CD4-positive, alpha-beta T cell treated with Interleukin-2 at 100 ng/mL for 4 hours (primary cell): Measurements from ENCODE around the gene COL5A1.

Experiments used
- DNase-seq: peaks from one replicate; pipeline ENCODE4 v3.0.0-alpha.2; 2020; ENCODE audit warnings: low spot score

COL5A1 gene

DNA sequence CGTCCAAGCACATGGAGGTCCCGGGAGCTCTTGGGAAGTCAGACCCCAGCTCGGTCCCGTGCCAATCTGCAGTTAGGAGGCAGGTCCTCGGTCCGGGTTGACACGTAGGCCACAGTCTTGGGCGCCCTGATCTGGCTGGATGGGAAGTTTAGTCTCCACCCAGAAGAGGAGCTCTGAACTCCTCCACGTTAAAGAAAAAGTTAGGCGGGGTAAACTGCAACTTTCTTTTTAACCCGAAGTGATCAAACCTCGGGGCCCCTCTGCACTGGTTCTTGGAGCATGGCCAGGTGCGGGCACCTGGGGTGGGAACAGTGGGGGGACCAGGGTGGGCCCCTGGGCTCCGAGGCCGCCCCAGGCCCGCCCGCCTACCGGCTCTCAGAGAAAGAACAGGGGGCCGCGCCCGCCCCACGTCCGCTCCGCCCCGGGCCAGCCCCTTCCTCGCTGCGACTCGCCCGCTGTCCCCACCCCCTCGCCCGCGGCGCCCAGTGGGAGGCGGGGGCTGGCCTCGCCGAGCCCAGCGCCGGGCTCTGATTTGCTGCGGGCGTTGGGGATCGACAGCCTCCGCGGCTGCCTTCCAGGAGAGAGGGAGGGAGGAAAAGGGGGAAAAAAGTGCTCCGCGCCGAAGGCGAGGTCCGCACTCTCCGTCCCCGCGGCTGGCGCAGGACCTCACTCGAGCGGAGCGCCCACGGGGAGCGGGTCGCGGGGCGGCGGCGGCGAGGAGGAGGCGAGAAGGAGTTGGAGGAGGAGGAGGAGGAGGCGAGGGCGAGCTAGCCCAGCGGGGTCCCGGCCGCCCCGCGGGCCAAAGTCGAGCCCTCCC lies at the start of gene COL5A1:
Gene COL5A1 (plus strand): TSS at position 631 of the 817 bp plus-strand sequence. CDS start 385 bp downstream, outside the sequence.
- DNase-seq = peak; percentile 26

GRCh38 chr9:134592018-134592818 lies 49.4 kb upstream of the COL5A1 start:
- no peak for DNase-seq

GRCh38 chr9:134592819-134593200 lies 48.8 kb upstream of the COL5A1 start:
- DNase-seq = no peak

DNA sequence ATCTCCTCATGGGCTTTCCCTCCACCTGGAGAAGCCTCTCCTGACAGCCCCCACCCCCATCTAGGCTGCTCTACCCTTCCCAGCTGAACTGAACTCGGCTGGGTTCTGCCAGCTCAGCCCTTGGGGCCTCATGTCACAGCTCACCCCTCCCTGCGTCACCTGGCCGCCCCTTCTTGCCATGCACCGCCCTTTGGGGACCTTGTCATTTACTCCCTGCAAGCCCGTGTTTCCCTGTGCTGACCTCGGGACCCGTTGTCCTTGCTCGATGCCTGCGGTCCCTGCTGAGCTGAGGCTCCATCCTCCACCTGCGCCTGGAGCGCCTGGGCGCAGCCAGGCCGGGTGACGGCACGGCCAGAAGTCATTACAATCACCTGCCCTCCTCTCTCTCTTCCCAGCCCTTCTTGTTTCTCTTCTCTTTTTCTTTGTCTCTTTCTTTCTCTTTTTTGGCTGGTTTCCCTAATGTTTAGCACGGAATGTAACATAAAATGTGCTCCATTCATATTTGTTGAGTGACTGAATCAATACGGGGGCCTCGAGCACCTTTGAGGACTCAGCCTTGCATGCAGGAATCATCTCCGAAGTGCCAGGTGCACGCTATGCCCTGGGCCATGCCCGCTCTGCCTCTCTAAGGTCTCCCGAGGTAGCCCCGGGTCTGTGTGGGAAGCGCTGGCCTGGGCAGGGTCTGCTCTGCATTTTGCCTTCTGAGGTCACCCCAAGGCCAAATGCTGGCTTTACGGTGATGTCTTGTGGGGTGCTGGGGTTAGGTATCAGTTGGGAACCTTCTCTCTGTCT lies 48.1 kb upstream of the COL5A1 start:
- no peak for DNase-seq

DNA sequence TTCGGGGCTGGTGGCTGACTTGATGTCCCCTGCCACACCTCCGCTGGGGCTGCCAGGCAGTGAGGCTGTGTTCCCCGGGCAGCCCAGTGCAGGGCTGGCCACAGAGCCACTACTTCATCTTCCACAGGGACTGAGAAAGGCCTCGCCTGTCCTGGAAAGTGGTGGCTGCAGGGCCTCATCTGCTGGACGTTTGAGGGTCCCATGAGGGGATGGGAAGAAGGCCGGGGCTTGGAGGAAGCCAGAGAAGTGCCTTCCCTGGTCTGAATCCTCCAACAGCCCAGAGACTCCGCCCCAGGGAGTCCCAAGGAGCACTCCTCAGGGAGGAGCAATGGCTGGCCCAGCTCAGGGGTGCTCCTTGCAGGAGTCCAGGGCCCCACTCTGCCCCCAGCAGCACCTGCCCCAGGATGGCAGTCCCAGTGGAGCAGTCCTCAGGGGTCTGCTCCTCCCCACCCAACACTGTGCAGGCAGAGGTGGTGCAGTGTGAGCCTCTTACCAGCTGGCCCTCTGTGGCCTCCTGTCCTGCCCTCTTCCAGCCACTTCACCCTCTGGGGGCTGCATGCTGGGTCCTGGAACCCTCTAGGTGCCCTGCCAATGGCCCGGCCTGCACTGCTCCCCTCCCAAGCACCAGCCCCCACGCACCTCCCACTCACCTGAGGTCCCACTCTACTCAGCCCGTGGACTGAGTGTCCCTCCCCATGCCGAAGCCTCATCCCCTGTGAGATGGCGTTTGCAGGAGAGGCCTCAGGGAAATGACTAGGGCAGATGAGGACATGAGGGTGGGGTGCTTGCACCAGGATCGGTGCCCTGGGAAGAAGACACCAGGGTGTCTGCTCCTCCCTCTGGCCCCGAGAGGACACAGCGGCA lies 47.3 kb upstream of the COL5A1 start:
- no peak for DNase-seq

GRCh38 chr9:134595014-134595413 lies 46.6 kb upstream of the COL5A1 start:
- no peak for DNase-seq

- no peak for DNase-seq
Observed at GRCh38 chr9:134597041-134597913, 44.3 kb upstream of the COL5A1 start.

DNA sequence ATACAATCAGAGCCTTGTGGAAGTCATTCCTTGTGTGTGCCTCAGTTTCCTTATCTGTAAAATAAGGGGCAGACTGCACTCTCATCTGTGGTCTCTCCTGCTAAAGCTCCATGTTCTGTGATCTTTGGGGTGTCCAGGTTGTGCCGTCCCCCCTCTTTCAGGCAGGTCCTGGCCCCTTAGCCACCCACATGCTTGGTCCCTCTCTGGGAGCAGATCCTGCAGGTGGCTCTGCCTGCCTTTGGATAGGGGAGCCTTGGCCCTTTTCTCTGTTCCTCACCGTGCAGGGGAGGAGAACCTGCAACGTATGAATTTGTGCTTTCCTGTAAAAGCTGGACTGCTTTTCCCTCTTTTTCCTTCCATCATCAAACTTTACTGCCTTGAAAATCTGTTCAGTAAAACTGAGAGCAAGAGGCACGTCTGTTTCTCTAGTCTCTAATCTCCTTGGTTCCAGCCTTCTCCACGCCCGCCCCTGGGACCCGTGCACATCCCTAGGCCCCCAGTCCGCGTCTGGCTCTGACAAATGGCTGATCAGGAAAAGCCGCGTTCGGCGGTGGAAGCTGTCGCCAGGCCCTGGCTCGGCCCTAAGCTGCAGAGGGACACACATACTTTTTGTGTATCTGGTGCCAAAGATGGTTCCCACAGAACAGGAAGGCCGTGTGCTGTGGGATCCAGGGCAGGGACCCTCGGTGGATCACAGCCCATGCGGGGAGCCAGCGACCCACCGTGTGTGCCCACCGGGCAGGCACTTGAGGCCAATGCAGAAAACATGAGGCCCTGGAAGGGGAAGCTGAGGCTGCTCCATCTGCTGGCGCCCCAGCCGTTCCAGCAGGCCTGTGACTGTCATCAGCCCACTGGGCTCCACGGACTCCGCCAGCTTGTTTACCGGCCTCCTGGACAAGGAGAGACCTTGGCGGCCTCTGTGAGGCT lies 43.4 kb upstream of the COL5A1 start:
- DNase-seq = no peak

GRCh38 chr9:134598884-134599245 lies 42.7 kb upstream of the COL5A1 start:
- no peak for DNase-seq

- DNase-seq = no peak
Observed at GRCh38 chr9:134600371-134600770, 41.2 kb upstream of the COL5A1 start.

DNA sequence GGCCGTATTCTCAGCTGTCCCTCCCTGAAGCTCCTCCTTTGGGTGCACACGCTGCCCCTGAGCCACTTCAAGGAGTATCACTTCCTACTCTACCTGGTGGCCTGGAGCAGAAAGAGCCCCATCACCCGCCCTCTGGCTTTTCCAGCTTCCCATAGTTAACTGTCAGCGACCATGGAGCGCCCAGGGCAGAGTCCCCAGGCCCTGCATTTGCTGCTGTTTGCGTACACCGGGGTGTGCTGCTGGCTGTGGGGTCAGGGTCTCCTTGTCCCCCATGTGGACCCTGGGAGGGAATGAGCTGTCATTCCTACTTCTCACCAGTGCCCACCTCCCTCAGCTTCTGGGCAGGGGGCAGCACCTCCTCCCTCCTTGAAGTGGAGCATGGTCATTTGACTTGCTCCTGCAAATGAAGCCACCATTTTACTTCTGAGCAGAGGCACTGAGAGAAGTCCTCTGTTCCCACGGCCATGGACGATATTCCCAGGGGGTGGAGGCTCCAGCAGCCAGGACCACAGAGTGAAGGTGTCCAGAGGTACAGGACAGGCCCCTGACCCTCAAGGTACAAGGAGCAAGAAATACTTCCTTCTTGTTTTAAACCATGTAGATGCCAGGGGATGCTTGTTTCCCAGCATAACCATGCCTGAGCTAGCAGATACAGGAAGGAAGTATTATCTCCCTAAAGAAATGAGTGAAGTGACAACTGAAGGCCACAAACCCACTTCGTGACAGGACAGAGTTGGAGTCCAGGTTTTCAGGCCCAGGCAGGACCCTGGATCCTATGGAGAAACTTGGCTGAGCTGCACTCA lies 40.6 kb upstream of the COL5A1 start:
- no peak for DNase-seq

- DNase-seq = no peak
Observed at GRCh38 chr9:134601764-134602163, 39.8 kb upstream of the COL5A1 start.

GRCh38 chr9:134602547-134603362 lies 38.8 kb upstream of the COL5A1 start:
- DNase-seq = no peak

DNA sequence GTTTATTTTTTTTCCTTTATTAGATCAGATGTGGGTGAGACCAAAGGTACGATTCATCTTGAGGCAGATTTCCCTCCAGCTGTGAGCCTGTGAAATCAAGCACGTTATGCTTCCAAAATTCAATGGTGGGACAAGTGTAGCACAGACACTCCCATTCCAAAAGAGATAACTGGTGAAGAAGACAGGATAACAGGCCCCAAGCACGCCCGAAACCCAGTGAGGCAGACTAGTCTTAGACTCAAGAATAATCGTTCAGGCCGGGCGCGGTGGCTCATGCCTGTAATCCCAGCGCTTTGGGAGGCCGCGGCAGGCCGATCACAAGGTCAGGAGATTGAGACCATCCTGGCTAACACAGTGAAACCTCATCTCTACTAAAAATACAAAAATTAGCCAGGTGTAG lies 36.8 kb upstream of the COL5A1 start:
- DNase-seq = no peak

- no peak for DNase-seq
Observed at GRCh38 chr9:134605351-134605965, 36.1 kb upstream of the COL5A1 start.

GRCh38 chr9:134605966-134606357 lies 35.6 kb upstream of the COL5A1 start:
- no peak for DNase-seq
